Omental fat pad (tissue), 4 donors: Measurements from ENCODE around the gene ENTPD5. TPM values are rescaled to one million over a fixed set of nuclear protein-coding genes. Genes with fewer than 3 reads are reported as not detected.
"Not testable (repeated sequence)": the region's sequence is repeated elsewhere in the genome, so short reads cannot be mapped to it uniquely, and the experiment has no call there.

Experiments used
- ATAC-seq: fragments of 150-250 bp; one replicate; pipeline ENCODE4 v1.9.1; 2016; ENCODE audit warnings: mild to moderate bottlenecking, moderate library complexity; ENCODE audit not compliant: low FRiP score
- DNase-seq: peaks from one replicate; pipeline ENCODE4 v3.0.0-alpha.2; 2019; ENCODE audit warnings: low spot score
- CTCF ChIP-seq, 3 donors: fragments of 450-650 bp; IDR thresholded peaks; one replicate each; pipeline ENCODE4 v1.5.1; 2016 to 2017; ENCODE audit warnings: antibody characterized with exemption in 3 of 3, mild to moderate bottlenecking in 3 of 3, moderate library complexity in 2 of 3
- total RNA-seq, 4 donors: library from RNA; depleted of rRNA; stranded (reverse); fragments of >200 nt; gene quantifications; one replicate each; pipeline ENCODE4 v1.1.0, GENCODE V29; 2016

ENTPD5 gene
- total RNA-seq, 4 donors from 2014 or later, result 6.8 to 12.7 (median 12.0) TPM

- no peak for ATAC-seq
- no peak for DNase-seq
- TF ChIP-seq CTCF (IDR thresholded peaks at IDR 0.05), result no peak
These were observed 3.3 kb upstream of the ENTPD5 start for GRCh38 chr14:74022346-74022745.

GRCh38 chr14:74019408-74020137 lies 485 bp upstream of the ENTPD5 start:
- ATAC-seq (peak; percentile 29), DNase-seq (no peak)
- TF ChIP-seq CTCF (IDR thresholded peaks at IDR 0.05), result no peak

GRCh38 chr14:74018174-74018585 lies 908 bp downstream of the ENTPD5 start:
- no peak for TF ChIP-seq CTCF (IDR thresholded peaks at IDR 0.05)
- ATAC-seq, result peak; percentile 79
- DNase-seq, result no peak

- TF ChIP-seq CTCF (IDR thresholded peaks at IDR 0.05), result no peak
- DNase-seq (no peak), ATAC-seq (no peak)
These were observed 3.1 kb downstream of the ENTPD5 start for GRCh38 chr14:74015963-74016362.

GRCh38 chr14:74015176-74015575 lies 3.9 kb downstream of the ENTPD5 start:
- no peak for TF ChIP-seq CTCF (IDR thresholded peaks at IDR 0.05)
- ATAC-seq (no peak), DNase-seq (no peak)

GRCh38 chr14:74014299-74014698 lies 4.8 kb downstream of the ENTPD5 start:
- TF ChIP-seq CTCF (IDR thresholded peaks at IDR 0.05), result no peak
- ATAC-seq (no peak), DNase-seq (no peak)

- TF ChIP-seq CTCF (IDR thresholded peaks at IDR 0.05), result no peak
- ATAC-seq (no peak), DNase-seq (no peak)
These were observed 10.1 kb downstream of the ENTPD5 start for GRCh38 chr14:74008843-74009499.

GRCh38 chr14:74005664-74006063 lies 13.4 kb downstream of the ENTPD5 start:
- DNase-seq, ATAC-seq: not testable (repeated sequence)
